Osteoblast (primary cell): ENCODE data around the gene SERPINB5. TPM values are rescaled to one million over a fixed set of nuclear protein-coding genes. Genes with fewer than 3 reads are reported as not detected.

ENCODE experiments used
- DNase-seq: peaks from one replicate; pipeline ENCODE4 v3.0.0; 2011; ENCODE audit warnings: low spot score, mixed read lengths; ENCODE audit not compliant: insufficient read length; ENCODE audit errors: missing footprints
- H2AFZ ChIP-seq: 2 replicates; pipeline ENCODE4 v1.6.0; 2011; ENCODE audit warnings: mild to moderate bottlenecking, low read length
- H3K27ac ChIP-seq: 2 replicates; pipeline ENCODE4 v1.5.1; 2011; ENCODE audit warnings: mild to moderate bottlenecking, low read depth, low read length, moderate library complexity
- H3K27me3 ChIP-seq: 2 replicates; pipeline ENCODE4 v1.6.0; 2012; ENCODE audit warnings: mild to moderate bottlenecking, control low read depth, inconsistent platforms, low read length, moderate library complexity; ENCODE audit not compliant: insufficient read depth
- H3K36me3 ChIP-seq: 2 replicates; pipeline ENCODE4 v1.5.1; 2011; ENCODE audit warnings: mild to moderate bottlenecking, low read length, control low read depth, moderate library complexity; ENCODE audit not compliant: insufficient read depth
- H3K4me1 ChIP-seq: 2 replicates; pipeline ENCODE4 v1.5.1; 2011; ENCODE audit warnings: mild to moderate bottlenecking, low read length, control low read depth, moderate library complexity; ENCODE audit not compliant: insufficient read depth
- H3K4me2 ChIP-seq: 2 replicates; pipeline ENCODE4 v1.6.0; 2011; ENCODE audit warnings: mild to moderate bottlenecking, low read length; ENCODE audit not compliant: insufficient read depth
- H3K4me3 ChIP-seq: fragments of 200-600 bp; sonication (generic); 3 replicates; pipeline ENCODE4 v1.5.1; 2012; ENCODE audit warnings: mild to moderate bottlenecking, low read length, inconsistent platforms; ENCODE audit not compliant: insufficient read depth
- H3K79me2 ChIP-seq: 2 replicates; pipeline ENCODE4 v1.6.0; 2012; ENCODE audit warnings: mild to moderate bottlenecking, low read length, control low read depth, inconsistent platforms; ENCODE audit not compliant: insufficient read depth
- H3K9me3 ChIP-seq: 2 replicates; pipeline ENCODE4 v1.5.1; 2011; ENCODE audit warnings: low read depth, low read length, control low read depth
- H4K20me1 ChIP-seq: 2 replicates; pipeline ENCODE4 v1.6.0; 2012; ENCODE audit warnings: mild to moderate bottlenecking, low read length, control low read depth; ENCODE audit not compliant: insufficient read depth
- total RNA-seq: library from RNA; depleted of rRNA; stranded (reverse); fragments of >200 nt; gene quantifications from 2 replicates; pipeline ENCODE4 v1.2.3, GENCODE V29; 2012
- TF ChIP-seq, protein P1 (sequence below): IDR thresholded peaks from 2 replicates; pipeline ENCODE4 v1.5.1; 2011; ENCODE audit warnings: mild to moderate bottlenecking, low read depth, low read length, moderate library complexity; ENCODE audit errors: extremely low read depth

Gene SERPINB5, protein sequence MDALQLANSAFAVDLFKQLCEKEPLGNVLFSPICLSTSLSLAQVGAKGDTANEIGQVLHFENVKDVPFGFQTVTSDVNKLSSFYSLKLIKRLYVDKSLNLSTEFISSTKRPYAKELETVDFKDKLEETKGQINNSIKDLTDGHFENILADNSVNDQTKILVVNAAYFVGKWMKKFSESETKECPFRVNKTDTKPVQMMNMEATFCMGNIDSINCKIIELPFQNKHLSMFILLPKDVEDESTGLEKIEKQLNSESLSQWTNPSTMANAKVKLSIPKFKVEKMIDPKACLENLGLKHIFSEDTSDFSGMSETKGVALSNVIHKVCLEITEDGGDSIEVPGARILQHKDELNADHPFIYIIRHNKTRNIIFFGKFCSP
- not detected in 2 replicates for total RNA-seq

DNA sequence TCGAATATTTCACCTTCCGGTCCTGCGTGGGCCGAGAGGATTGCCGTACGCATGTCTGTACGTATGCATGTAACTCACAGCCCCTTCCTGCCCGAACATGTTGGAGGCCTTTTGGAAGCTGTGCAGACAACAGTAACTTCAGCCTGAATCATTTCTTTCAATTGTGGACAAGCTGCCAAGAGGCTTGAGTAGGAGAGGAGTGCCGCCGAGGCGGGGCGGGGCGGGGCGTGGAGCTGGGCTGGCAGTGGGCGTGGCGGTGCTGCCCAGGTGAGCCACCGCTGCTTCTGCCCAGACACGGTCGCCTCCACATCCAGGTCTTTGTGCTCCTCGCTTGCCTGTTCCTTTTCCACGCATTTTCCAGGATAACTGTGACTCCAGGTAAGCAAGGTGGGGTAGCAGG is at the start of gene SERPINB5:
SERPINB5 (plus strand) TSS at position 291 of the 400 bp plus-strand sequence. CDS start 7,471 bp downstream, outside the sequence.
- Histone ChIP-seq H3K27ac (no peak within 1 kb of the TSS), H3K4me3 (no peak within 1 kb of the TSS), H3K9me3 (no peaks in the 10 kb centered on the region), H3K27me3 (no peaks in the 10 kb centered on the region), H4K20me1 (no peaks in the 10 kb centered on the region), H3K79me2 (no peaks in the 10 kb centered on the region), H3K4me2 (no peak within 1 kb of the TSS), H3K36me3 (no peaks in the 10 kb centered on the region), H3K4me1 (no peaks in the 10 kb centered on the region), H2AFZ (no peak within 1 kb of the TSS)
- no peak for DNase-seq
- TF ChIP-seq, protein P1, sequence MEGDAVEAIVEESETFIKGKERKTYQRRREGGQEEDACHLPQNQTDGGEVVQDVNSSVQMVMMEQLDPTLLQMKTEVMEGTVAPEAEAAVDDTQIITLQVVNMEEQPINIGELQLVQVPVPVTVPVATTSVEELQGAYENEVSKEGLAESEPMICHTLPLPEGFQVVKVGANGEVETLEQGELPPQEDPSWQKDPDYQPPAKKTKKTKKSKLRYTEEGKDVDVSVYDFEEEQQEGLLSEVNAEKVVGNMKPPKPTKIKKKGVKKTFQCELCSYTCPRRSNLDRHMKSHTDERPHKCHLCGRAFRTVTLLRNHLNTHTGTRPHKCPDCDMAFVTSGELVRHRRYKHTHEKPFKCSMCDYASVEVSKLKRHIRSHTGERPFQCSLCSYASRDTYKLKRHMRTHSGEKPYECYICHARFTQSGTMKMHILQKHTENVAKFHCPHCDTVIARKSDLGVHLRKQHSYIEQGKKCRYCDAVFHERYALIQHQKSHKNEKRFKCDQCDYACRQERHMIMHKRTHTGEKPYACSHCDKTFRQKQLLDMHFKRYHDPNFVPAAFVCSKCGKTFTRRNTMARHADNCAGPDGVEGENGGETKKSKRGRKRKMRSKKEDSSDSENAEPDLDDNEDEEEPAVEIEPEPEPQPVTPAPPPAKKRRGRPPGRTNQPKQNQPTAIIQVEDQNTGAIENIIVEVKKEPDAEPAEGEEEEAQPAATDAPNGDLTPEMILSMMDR, result no peak

DNA sequence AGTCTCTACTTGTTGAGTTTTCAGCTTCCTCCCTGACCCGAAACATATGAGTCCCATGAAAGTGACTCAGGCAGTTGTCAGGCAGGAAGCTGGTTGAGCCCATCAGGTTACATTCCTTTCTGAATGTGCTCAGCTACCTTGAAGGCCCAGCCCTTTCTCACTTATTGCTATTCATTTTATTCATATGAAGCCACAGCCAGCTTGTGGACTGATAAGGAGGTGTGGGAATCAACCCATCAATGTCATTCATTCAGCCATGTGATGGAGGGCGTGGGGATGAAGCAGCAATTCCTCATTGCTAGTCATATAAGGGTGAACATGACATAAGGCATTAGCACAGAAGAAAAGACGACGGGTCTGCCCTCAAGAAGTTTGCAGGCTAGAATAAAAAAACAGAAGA is 49.2 kb upstream of the SERPINB5 start:
- TF ChIP-seq, protein P1, result no peak
- Histone ChIP-seq H3K4me1 (peaks cover 6% of the 10 kb centered on the region), H3K36me3 (no peaks in the 10 kb centered on the region)

DNA sequence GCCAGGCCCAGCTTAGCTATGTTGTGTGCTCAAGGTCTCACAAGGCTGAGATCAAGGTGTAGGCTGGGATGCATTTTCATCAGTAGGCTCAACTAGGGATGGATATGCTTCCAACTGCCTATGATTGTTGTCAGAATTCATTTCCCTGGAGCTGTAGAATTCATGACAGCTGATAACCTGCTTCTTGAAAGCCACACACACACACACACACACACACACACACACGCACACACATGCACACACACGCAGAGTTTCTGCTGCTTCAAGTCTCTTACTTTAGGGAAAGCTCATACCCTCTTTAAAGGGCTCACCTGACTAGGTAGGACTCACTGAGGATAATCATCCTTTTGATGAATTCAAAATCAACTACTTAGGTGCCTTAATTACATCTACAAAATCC is 46.2 kb upstream of the SERPINB5 start:
- Histone ChIP-seq H3K27ac (no peak overlapping the region), H3K79me2 (no peaks in the 10 kb centered on the region), H3K4me3 (no peak overlapping the region), H4K20me1 (no peaks in the 10 kb centered on the region), H2AFZ (no peak overlapping the region), H3K36me3 (no peaks in the 10 kb centered on the region), H3K27me3 (peaks cover 6% of the 10 kb centered on the region), H3K4me2 (no peak overlapping the region), H3K4me1 (peaks cover 4% of the 10 kb centered on the region), H3K9me3 (no peaks in the 10 kb centered on the region)
- no peak for DNase-seq
- TF ChIP-seq, protein P1, result no peak

More for the DNA sequence above, 49.2 kb upstream of the SERPINB5 start:
- Histone ChIP-seq H3K4me3 (no peak overlapping the region), H3K9me3 (no peaks in the 10 kb centered on the region), H3K27ac (no peak overlapping the region), H2AFZ (no peak overlapping the region), H3K27me3 (peaks cover 6% of the 10 kb centered on the region), H3K79me2 (no peaks in the 10 kb centered on the region), H3K4me2 (no peak overlapping the region), H4K20me1 (no peaks in the 10 kb centered on the region)
- DNase-seq, result no peak

DNA sequence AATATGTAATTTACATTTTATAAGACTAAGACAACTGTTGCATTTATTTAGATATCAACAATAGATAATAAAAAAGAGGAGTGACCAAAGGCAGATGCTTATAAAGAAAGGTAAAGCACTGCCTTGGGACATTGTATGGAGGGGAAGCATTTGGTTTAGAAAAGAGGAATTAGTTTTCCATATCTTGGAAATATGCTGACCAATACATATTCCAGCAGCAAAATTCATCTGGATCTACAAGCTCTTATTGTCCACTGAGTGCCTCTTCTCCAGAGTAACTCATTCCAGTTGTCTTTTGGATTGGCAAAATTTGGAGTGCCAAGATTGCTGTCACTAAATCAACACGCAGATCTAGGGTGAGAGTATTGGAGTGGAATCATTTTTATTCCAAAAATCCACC is 45.6 kb upstream of the SERPINB5 start:
- no peaks in the 10 kb centered on the region for H3K9me3 ChIP-seq
- TF ChIP-seq, protein P1, result no peak

More for the DNA sequence above, 45.6 kb upstream of the SERPINB5 start:
- no peak for DNase-seq
- Histone ChIP-seq H3K27ac (no peak overlapping the region), H3K4me3 (no peak overlapping the region), H3K4me2 (no peak overlapping the region), H3K36me3 (no peaks in the 10 kb centered on the region), H3K4me1 (peaks cover 4% of the 10 kb centered on the region), H2AFZ (no peak overlapping the region), H3K27me3 (peaks cover 6% of the 10 kb centered on the region), H3K79me2 (no peaks in the 10 kb centered on the region), H4K20me1 (no peaks in the 10 kb centered on the region)
